OCI-LY1 (cell line): ENCODE measurements around the gene PRRG4.

Source experiments
- H2AFZ ChIP-seq: fragments of 200-600 bp; sonication (generic), shearing (Covaris generic); 2 replicates; pipeline ENCODE4 v1.6.0; 2014; ENCODE audit warnings: antibody characterized with exemption, mild to moderate bottlenecking, low read length
- H3F3A ChIP-seq: fragments of 200-600 bp; sonication (generic), shearing (Covaris generic); 2 replicates; pipeline ENCODE4 v1.6.0; 2014; ENCODE audit warnings: mild to moderate bottlenecking, antibody characterized with exemption, low read length, moderate library complexity; ENCODE audit not compliant: insufficient read depth
- H3K27ac ChIP-seq: fragments of 200-600 bp; sonication (generic); 2 replicates; pipeline ENCODE4 v1.5.1; 2014; ENCODE audit warnings: low read length, mixed run types, mild to moderate bottlenecking, low read depth; ENCODE audit not compliant: poor library complexity, severe bottlenecking
- H3K27me3 ChIP-seq: fragments of 200-600 bp; sonication (generic); 2 replicates; pipeline ENCODE4 v1.6.0; 2014; ENCODE audit warnings: antibody characterized with exemption, mild to moderate bottlenecking, low read length, moderate library complexity; ENCODE audit not compliant: insufficient read depth
- H3K36me3 ChIP-seq: fragments of 200-600 bp; sonication (generic); 2 replicates; pipeline ENCODE4 v1.6.1; 2014; ENCODE audit warnings: mild to moderate bottlenecking, antibody characterized with exemption, low read length, moderate library complexity, mixed read lengths; ENCODE audit not compliant: insufficient read depth
- H3K4me1 ChIP-seq: fragments of 200-600 bp; sonication (generic); 2 replicates; pipeline ENCODE4 v1.5.1; 2014; ENCODE audit warnings: mild to moderate bottlenecking, low read length, moderate library complexity; ENCODE audit not compliant: insufficient read depth, severe bottlenecking
- H3K4me2 ChIP-seq: fragments of 200-600 bp; sonication (generic), shearing (Covaris generic); 2 replicates; pipeline ENCODE4 v1.6.1; 2014; ENCODE audit warnings: low read length
- H3K4me3 ChIP-seq: fragments of 200-600 bp; sonication (generic); 2 replicates; pipeline ENCODE4 v1.5.1; 2014; ENCODE audit warnings: low read length, low read depth, mild to moderate bottlenecking, mixed read lengths; ENCODE audit not compliant: poor library complexity, severe bottlenecking
- H3K79me2 ChIP-seq: fragments of 200-600 bp; shearing (Covaris generic); 2 replicates; pipeline ENCODE4 v1.6.1; 2016; ENCODE audit warnings: mixed run types, low read length, mixed read lengths; ENCODE audit not compliant: insufficient read depth
- H3K9ac ChIP-seq: fragments of 200-600 bp; sonication (generic), shearing (Covaris generic); 2 replicates; pipeline ENCODE4 v1.6.1; 2014; ENCODE audit warnings: mild to moderate bottlenecking, low read length, mixed read lengths
- H3K9me2 ChIP-seq: fragments of 200-600 bp; sonication (generic), shearing (Covaris generic); 2 replicates; pipeline ENCODE4 v1.6.1; 2014; ENCODE audit warnings: low read depth, mild to moderate bottlenecking, low read length, mixed read lengths
- H3K9me3 ChIP-seq: fragments of 200-600 bp; shearing (Covaris generic); 2 replicates; pipeline ENCODE4 v1.6.1; 2014; ENCODE audit warnings: low read length, mixed read lengths
- H4K20me1 ChIP-seq: fragments of 200-600 bp; sonication (generic), shearing (Covaris generic); 2 replicates; pipeline ENCODE4 v1.6.0; 2016; ENCODE audit warnings: mild to moderate bottlenecking, low read length; ENCODE audit not compliant: insufficient read depth
- EZH2 ChIP-seq: fragments of 200-600 bp; sonication (generic), shearing (Covaris generic); IDR thresholded peaks from 2 replicates; pipeline ENCODE4 v1.8.0; 2017; ENCODE audit warnings: borderline replicate concordance, mixed run types, mild to moderate bottlenecking, antibody characterized with exemption, low read length, moderate library complexity, mixed read lengths
- TF ChIP-seq, protein P1 (sequence below): fragments of 200-600 bp; sonication (generic), shearing (Covaris generic); IDR thresholded peaks from 2 replicates; pipeline ENCODE4 v1.5.1; 2017; ENCODE audit warnings: mild to moderate bottlenecking, antibody characterized with exemption, low read length, moderate library complexity, mixed read lengths

The PRRG4 gene

DNA sequence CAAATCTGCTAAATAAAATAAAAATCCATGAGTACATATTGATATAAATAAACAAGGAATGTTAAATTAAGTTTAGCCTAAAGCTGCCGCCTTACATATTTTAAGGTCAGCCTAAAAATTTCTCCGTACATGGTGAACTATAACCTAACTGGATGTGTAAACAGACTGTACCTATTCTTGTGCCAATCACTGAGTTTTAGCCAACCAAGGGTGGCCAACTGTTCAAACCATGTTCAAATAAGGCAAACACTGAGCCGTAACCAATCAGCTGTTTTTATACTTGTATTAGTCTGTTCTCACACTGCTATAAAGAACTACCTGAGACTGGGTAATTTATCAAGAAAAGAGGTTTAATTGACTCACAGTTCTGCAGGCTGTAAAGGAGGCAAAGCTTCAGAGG lies 54.3 kb downstream of the PRRG4 start:
- Histone ChIP-seq H3K9me2 (no peaks in the 10 kb centered on the region), H3K4me2 (no peak overlapping the region), H3K27me3 (no peaks in the 10 kb centered on the region), H3K27ac (no peak overlapping the region), H3K4me1 (no peaks in the 10 kb centered on the region), H3K79me2 (no peaks in the 10 kb centered on the region), H3K9ac (no peak overlapping the region), H3K36me3 (no peaks in the 10 kb centered on the region), H3K9me3 (no peaks in the 10 kb centered on the region), H4K20me1 (no peaks in the 10 kb centered on the region), H3F3A (no peaks in the 10 kb centered on the region), H2AFZ (no peak overlapping the region), H3K4me3 (no peak overlapping the region)
- TF ChIP-seq, protein P1, sequence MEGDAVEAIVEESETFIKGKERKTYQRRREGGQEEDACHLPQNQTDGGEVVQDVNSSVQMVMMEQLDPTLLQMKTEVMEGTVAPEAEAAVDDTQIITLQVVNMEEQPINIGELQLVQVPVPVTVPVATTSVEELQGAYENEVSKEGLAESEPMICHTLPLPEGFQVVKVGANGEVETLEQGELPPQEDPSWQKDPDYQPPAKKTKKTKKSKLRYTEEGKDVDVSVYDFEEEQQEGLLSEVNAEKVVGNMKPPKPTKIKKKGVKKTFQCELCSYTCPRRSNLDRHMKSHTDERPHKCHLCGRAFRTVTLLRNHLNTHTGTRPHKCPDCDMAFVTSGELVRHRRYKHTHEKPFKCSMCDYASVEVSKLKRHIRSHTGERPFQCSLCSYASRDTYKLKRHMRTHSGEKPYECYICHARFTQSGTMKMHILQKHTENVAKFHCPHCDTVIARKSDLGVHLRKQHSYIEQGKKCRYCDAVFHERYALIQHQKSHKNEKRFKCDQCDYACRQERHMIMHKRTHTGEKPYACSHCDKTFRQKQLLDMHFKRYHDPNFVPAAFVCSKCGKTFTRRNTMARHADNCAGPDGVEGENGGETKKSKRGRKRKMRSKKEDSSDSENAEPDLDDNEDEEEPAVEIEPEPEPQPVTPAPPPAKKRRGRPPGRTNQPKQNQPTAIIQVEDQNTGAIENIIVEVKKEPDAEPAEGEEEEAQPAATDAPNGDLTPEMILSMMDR: no peak
- no peak for TF ChIP-seq EZH2

- Histone ChIP-seq H3K4me3 (no peak overlapping the region), H2AFZ (no peak overlapping the region), H3K9me2 (no peaks in the 10 kb centered on the region), H3K36me3 (no peaks in the 10 kb centered on the region), H3K27ac (no peak overlapping the region), H3K9ac (no peak overlapping the region), H3F3A (no peaks in the 10 kb centered on the region), H3K4me2 (no peak overlapping the region), H3K79me2 (no peaks in the 10 kb centered on the region), H3K9me3 (no peaks in the 10 kb centered on the region), H4K20me1 (no peaks in the 10 kb centered on the region), H3K27me3 (no peaks in the 10 kb centered on the region), H3K4me1 (no peaks in the 10 kb centered on the region)
- TF ChIP-seq, protein P1: peak; percentile 56; the same call in 1 of the 2 replicates
- TF ChIP-seq EZH2: no peak
Observed at GRCh38 chr11:32884770-32885384, 55.1 kb downstream of the PRRG4 start.

DNA sequence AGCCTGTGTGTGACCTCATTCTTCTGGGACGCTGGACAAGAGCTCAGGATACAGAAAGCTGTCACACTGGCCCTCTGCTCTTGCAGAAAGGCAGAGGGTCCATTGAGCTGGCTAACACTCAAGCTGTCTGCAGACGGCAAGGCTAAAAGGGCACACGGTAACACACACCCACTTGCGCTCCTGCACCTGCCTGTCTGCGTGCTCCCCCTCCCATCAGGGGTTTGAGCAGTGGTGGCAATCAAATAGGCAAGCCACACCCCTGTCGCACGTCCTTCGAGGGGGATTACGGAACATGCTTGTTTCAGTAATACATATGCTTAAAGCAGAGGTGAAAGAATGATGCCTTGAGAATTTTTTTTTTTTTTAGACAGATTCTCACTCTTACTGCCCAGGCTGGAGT lies 55.8 kb downstream of the PRRG4 start:
- TF ChIP-seq, protein P1: no peak
- TF ChIP-seq EZH2: no peak
- Histone ChIP-seq H3K36me3 (no peaks in the 10 kb centered on the region), H3K4me1 (no peaks in the 10 kb centered on the region), H3K9me3 (no peaks in the 10 kb centered on the region), H2AFZ (no peak overlapping the region), H3K9ac (no peak overlapping the region), H3K27me3 (no peaks in the 10 kb centered on the region), H3K27ac (no peak overlapping the region), H3F3A (no peaks in the 10 kb centered on the region), H4K20me1 (no peaks in the 10 kb centered on the region), H3K4me3 (no peak overlapping the region), H3K79me2 (no peaks in the 10 kb centered on the region), H3K4me2 (no peak overlapping the region), H3K9me2 (no peaks in the 10 kb centered on the region)
